NCI-H446 (cell line): ENCODE results near the gene CCDC88C.
"Not testable (repeated sequence)": the region's sequence is repeated elsewhere in the genome, so short reads cannot be mapped to it uniquely, and the experiment has no call there.

Experiments
- DNase-seq, 2 experiments: peaks; one replicate each; lab custom pipeline; 2025; lab: John Stamatoyannopoulos, UW

CCDC88C gene

DNA sequence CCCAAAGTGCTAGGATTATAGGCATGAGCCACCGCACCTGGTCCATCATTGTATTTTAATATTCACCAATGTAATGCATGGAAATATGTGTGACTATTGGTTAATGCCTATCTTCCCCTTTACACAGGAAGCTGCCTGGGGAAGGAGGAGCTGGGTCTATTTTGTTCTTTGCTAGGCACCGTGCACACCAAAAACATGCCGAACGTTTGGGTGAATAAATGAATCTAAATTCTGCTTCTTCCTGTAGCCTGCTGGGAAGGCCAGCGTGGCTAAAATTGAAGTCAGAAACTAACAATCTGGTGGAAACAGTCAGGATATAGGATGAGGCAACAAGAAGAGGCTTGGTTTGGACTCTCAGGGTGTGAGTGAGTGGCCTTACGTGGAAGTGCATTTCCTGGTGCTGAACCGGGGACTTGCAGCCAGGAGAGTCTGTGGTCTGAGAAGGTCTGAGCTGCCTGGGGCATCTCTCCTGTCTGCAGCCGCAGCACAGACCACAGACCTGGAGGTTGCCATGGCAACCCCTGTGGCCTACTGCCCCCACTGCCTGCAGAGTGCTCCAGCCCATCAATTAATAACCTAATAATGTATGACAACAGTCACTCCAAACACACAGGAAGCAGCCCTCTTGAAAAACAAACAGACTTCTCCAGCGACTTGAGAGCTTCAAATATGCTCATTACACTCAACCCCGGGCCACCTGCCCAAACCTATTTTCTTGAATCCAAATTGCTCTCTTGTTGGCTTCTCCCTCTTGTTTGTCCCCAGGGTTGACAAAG, 167.6 kb downstream of the CCDC88C start:
- peak; percentile 78 to 86 for DNase-seq

DNA sequence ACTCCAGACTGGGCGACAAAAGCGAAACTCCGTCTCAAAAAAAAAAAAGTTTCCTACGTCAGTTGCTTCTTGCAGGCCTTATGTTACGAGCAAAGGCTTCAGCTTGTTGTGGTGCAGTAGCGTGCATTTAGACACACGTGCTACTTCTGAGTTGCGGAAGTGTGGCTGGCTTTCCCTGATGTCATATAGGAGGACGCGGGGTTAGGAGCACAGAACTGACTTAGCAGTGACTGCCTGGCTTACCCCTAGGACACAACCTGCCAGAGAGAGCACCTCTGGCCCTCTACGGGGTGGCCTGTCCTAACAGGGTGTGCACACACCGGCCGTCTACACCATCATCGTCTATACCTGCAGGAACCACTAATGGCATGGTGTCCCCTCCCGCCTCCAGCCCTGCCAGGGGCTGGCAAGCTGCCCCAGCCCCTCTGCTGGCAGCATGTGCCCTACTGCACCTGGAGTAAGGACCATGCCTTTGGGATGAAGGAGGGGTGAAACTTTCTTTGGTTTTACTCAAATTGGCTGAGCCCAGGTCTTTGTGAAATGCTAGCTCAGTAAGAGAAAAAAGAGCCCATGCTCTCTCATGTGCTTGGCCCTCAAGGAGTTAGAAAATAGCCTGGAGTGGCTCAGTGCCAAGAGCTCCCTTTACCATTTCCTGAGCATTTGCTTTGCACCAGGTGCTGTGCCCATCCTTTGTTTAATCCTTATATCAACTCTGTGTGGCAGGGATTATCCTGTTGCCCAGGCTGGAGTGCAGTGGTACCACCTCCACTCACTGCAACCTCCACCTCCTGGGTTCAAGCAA, 171.4 kb downstream of the CCDC88C start:
- peak in 1 of 2 experiments; percentile 44 for DNase-seq

DNA sequence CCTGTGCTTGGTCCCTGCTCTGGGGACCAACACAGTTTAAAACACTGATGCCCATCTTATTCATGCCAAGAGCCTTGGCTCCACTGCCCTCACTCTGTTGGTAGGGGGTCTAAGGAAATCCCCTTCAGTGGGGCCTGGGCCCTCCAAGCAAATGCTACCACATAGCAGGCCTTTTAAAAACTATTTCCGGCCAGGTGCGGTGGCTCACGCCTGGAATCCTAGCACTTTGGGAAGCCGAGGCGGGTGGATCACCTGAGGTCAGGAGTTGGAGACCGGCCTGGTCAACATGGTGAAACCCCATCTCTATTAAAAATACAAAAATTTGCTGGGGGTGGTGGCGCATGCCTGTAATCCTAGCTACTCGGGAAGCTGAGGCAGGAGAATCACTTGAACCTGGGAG, 172.0 kb downstream of the CCDC88C start:
- not testable (repeated sequence) for DNase-seq

DNA sequence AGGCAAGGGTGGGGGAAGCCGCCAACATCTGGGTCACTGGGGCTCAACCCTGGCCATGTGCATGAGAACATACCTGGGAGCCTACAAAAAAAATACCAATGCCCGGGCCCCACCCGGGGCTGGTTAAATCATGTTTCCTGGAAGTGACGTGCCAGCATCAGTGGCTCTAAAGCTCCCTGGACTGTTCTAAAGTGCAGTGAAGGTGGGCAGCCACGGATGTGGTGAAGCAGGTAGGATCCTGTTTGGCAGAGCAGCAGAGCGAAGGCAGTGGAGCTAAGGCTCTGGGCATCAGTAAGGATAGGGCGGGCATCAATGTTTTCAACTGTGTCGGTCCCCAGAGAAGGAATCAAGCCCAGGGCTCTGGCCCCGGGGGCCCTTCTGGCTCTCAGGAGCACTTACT, 172.6 kb downstream of the CCDC88C start:
- DNase-seq = no peak

DNA sequence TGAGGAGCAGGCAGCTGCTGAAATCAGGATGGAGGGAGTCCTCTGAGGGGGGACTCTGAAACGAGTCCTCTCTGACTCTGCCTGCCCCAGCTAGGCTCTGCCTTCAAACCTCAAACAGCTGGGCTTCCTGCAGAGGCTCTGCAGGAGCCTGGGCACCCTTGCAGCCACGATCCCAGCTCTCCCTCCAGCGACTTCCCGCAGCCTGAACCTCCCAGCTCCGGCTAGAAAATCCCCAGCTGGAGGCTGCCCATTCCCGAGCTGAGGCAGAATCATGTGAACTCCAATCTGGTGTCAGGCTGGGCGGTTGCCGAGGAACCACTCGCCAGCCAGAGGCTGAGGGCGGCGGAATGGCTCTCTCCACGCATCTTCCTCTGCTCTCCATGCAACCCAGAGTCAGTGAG, 173.1 kb downstream of the CCDC88C start, which contains the start of gene GPR68:
GPR68 (minus strand) TSS at position 204 of the 401 bp plus-strand sequence. CDS start 9,654 bp downstream, outside the sequence.
- DNase-seq = peak; percentile 22 to 78

DNA sequence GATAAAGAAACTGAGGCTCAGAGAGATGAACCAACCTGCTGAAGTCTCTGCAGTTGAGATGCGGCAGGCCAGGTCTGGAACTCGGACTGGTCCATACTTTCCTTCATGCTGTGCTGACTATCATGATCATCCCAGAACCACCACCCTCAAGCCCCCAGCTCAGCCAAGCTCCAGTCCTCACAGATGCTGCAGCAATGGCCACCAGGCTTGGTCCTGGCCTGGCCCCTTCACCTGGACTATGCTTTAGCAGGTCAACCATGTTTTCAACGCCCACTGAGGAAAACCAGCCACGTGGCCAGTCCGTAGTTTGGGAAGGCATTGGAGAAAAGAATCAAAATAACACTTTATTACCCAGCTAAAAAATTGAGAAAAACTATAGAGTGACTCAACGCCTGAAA, 174.5 kb downstream of the CCDC88C start:
- DNase-seq = no peak

DNA sequence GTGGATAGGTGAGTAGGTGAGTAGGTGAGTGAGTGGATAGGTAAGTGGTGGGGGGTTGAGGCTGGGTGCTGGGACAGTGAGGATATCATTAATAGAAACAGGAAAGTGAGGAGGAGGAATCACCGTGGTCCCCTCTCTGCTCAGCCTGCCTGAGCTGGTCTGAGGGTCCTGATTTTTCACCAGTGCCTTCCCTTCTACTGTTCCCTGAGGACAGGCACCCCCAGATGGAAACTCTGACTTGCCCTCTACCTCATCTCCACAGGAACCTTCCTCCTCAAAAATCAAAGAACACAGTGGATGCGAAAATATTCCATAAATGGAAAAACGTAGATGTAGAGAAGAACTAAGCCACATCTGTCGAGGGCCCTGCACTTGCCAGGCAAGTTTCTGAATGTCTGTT, 175.0 kb downstream of the CCDC88C start:
- DNase-seq = no peak

DNA sequence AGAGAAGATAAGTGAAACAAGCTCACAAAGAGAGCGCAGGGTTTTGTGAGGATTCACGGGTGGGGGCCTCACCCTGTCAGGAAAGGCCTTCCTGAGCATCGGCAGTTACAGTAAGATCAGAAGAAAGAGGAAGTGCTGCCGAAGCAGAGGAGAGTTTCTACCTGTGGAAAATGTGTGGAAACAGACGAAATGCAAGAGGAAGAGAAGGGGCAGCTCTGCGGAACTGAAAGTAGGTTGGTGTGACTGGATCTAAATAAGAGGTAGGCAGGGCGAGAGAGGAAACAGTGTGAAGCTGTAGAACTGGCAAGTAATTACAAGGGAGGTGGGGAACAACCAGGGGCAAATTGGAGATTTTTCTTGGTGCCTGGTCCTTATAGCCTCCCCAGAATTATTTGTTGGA, 175.8 kb downstream of the CCDC88C start:
- DNase-seq = no peak

DNA sequence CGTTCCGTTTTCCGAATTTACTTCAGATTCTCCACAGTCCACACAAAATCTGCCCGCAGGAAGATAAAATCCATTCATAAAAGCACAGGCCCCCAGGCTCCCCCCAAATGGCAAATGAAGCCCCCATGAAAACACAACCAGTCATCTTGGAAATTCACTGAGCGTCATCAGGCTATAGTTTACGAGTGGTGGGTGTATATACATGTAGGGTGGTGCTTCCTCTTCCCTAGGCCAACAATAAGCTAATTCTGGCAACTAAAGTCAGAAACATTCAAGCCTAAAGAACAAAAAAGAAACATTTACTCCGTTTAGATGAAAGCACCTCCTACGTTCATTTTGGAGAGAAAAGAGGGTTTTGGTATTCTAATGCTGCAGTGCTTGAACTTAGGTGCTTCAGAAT, 179.0 kb downstream of the CCDC88C start:
- DNase-seq = no peak

DNA sequence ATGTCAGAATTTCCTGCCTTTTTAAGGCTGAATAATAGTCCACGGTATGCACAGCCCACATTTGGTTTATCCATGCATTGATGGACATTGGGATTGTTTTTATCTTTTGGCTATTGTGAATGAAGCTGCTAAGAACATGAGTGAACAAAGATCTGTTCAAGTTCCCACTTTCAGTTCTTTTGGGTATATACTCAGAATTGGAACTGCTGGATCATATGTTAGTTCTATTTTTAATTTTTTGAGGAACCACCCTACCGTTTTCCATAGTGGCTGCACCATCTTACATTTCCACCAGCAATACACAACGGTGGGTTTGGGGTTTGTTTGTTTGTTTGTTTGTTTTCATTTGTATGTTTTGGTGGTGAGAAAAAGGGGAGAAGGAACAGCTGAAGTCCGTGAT, 179.5 kb downstream of the CCDC88C start:
- no peak for DNase-seq

DNA sequence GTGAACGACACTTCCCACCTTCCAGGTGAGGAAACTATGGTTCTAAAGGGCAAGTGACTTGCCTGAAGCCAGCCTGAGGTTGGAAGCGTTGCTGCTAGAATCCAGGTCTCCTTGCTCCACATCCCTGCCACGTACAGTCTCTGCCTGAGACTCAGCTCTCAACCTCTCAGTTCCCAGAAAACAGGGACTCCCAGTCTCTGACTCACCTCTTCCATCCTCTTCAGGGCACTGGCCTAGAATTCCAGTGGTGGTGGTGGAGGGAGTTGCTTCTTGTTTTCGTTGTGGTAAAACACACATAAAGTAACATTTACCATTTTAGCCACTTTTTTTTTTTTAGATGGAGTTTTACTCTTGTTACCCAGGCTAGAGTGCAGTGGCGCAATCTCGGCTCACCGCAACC, 180.4 kb downstream of the CCDC88C start:
- no peak for DNase-seq

DNA sequence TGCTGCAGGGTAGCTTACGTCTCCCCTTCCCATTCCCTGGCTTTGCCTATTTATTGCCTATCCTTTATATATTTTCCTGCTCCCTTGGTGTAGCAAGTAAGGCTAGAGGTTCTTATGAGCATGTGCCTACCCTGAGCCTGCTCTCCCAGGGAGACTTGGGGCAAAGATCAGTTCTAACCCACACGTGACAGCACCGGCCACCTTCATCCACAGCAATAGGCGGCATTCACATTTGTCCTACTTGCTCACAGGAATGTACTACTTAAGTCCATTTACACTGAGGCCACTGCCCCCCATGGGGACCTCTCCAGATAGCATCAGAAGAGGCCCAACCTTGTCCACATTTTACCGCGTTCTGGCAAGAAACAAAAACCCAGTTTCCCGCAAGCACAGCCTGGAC, 181.8 kb downstream of the CCDC88C start:
- DNase-seq = no peak

DNA sequence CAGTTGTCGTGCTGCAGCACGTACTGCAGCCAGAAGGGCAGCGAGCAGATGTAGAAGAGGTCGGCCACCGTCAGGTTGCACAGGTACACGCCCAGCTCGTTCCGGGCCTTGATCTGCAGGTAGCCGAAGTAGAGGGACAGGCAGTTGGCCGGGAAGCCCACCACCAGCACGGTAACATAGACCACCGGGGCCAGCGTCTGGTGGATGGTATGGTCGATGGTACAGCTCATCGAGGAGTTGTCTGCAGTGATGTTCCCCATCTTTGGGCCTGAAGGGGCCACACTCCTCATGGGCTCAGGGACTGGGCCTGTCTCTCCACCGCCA, 182.9 kb downstream of the CCDC88C start:
- no peak for DNase-seq

DNA sequence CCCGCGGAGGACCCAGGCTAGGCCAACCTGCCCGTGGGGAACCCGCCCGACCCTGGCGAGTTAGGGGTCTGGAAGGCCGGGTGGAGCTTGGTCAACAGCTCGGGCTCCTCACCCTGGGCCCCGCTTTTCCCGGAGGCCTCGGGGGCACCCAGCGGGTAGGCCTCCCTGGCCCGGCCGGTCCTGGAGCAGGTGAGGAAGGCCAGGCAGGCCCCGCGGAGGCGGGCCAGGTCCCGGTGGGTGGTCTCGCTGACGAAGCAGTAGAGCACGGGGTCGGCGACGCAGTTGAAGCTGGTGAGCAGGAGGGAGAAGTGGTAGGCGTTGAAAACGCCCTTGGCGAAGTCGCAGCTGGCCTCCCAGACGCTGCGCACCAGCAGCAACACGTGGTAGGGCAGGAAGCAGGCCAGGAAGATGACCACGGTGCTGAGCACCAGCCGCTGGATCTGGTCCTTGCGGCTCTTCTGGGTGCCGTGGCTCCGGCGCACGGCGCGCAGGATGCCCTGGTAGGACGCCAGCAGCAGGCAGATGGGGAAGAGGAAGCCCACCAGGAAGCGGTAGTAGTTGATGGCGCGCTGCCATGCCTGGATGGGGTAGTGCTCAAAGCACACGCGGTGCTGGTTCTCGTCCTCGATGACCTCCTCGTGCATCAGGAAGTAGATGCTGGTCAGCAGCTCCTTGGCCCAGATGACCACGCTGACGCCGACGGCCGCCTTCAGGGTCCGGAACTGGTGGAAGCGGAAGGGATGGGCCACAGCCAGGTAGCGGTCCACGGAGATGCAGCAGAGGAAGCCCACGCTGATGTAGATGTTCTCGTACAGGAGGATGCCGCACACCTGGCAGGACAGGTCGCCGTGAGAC, 183.5 kb downstream of the CCDC88C start:
- no peak for DNase-seq

DNA sequence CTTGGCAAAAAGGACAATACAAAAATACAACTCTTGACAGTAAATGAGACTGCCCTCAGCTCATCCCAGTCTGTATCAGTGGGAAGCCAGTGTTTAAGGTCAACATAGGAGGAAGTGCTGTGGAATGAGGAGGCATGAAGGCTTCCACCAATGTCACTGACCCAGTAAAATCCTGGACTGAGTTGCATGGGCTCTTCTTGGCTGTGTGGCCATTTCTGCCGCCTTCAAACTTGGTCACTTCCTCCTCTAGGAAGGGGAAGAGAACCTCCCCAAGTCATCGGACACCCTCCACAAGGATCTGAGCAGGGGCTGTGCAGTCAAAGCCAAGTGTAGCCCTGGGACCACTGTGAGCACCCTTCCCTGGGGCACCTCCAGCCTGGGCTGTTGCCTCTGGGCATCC, 185.0 kb downstream of the CCDC88C start:
- no peak for DNase-seq

DNA sequence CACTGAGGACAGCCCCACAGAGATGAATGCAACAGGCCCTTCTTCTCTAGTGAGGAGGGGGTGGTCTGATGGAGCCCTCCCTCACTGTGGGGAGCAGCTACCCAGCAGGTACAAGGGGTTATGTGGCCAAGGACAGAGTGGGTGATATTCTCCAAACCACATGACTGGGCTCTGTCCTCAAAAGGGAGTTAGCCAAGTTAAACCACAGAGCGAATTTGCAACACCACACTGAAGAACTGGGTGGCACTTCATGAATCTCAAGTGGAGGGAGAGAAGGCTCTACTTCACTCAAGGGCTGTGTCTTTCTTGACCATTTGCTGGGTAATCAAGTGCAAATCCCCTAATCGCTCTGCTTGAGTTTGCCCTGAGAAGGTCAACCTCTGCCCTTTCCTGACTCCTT, 185.6 kb downstream of the CCDC88C start:
- no peak for DNase-seq

DNA sequence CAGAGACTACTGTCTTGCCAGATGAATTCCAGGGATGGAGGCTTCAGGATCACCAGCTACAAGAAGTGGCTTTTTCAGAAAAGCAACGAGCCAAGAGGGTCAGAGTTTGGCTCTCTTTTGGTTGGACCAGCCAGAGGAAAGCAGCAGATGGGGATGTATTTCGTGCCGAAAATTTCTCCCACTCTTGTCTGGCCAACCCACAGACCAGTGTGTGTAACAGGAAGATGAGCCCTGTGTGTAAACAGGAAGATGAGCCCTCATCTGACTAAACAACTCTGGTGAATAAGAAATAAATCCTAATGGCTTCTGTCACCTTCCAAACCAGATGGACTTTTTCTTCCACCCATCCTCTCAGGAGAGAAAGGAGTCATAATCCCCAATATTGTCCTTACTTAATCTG, 186.2 kb downstream of the CCDC88C start:
- DNase-seq = peak; percentile 64 to 87

DNA sequence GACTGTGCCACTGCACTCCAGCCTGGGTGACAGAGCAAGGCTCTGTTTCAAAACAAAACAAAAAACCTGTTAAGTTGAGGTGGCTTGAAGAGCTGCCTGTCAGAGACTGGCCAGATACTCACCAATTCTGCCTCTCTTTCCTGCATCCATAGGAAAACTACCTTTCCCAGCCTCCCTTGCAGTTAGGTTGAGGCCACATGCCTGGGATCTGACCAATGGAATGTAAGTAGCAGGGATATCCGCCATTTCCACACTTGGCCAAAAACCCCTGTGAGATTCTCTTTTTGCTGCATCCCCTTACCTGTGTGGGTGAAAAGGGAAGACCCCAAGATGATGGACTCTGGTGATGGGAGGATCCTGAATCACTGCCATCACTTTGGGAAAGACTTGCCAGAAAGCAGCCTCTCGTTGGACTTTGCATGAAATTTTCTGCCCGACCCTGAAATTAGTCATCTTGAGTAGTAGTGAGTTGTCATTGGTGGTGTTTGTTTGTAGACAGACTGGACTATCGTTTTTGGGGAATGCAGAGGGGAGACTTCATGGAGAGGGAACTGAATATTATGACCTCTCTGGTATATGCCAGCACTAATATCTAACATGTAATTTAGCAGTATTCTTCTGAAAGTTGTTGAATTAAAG, 187.1 kb downstream of the CCDC88C start:
- peak; percentile 60 to 79 for DNase-seq

DNA sequence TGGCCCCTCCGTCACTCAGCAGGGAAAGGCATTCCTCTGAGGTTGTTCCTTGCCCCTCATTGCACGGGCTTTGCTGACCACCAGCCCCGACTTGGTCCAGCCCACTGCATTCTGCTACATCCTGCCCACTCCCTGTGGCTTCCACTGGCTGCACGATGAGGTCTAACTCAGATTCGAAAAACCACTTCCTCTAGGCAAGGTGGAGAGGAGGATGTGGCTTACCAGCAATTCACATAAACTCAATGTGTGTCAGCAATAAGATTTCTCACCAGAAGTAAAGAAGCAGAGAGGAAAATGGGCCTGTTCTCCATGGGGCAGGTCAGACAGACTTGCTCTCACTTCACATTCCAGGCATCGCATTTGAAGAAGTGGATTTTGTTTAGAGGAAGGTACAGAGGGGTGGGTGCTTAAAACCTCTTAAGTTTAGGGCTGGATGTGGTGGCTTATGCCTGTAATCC, 187.8 kb downstream of the CCDC88C start:
- no peak for DNase-seq

DNA sequence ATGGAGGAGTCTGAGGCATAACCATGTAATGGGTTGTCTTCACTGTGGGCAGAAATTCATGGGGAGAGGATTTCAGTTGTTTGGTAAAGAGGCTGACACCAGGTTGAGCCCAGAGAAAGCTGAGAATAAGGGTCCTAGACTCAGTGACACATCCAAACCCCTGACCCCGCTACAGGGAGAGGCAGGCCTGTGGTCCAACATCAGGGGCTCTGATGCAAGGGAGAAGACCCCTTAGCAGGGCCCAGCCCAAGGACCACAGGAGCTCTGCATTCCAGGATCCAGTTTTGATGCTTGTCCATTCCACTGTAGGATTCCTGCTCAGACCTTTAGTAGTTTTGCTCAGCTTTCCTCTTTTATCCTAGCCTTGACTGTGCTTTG, 188.6 kb downstream of the CCDC88C start:
- no peak for DNase-seq

DNA sequence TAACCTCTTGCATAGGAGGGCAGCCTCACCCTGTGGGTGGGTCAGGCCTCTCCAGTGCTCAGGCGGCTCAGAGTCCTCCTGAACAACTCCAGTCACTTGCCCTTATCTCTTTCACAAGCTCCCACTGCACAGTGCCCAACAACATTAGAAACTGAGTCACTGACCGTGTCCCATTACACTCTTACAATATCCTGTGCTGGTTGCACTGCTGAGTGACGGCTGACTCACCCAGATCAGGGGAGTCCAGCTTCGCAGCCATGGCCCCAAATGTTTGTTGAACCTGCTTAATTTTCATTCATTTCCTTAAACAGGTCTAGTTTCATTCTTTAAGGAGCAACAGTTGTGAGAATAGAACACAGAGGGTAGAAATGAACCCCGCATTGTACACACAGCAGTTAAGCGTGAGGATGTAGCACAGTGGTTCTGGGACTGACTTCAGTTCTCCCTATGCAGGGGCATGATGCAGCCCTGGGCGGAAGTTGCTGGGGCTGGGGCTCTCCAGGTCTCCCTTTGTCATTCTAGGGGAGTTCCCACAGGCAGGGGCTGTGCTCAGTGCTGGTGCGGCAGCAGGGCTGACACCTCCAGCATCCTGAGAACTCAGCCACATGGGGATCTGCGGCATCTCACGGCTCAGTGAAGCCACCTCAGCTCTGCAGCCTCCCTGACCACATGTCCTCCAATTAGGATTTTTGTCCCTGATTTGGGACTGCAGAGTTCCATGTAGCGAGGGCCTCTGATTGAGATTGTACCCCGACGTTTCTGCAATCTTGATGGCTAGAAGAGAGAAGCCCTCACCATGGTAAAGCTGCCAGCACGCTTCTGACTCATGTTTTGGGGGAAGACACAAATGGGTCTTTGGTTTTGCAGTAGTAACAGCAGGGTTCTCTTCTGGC, 189.3 kb downstream of the CCDC88C start:
- no peak for DNase-seq
